GM19099 (cell line): ENCODE measurements around the gene ZNF8.

Experiments
- POLR2A ChIP-seq: IDR thresholded peaks from 3 replicates; pipeline ENCODE4 v1.6.1; 2011; ENCODE audit warnings: low read depth; ENCODE audit not compliant: insufficient read length; ENCODE audit errors: extremely low read depth

The ZNF8 gene

GRCh38 chr19:58318297-58318696 is 39.5 kb downstream of the ZNF8 start:
- no peak for TF ChIP-seq POLR2A

- no peak for TF ChIP-seq POLR2A
Measured at GRCh38 chr19:58319241-58319640, 40.5 kb downstream of the ZNF8 start.

DNA sequence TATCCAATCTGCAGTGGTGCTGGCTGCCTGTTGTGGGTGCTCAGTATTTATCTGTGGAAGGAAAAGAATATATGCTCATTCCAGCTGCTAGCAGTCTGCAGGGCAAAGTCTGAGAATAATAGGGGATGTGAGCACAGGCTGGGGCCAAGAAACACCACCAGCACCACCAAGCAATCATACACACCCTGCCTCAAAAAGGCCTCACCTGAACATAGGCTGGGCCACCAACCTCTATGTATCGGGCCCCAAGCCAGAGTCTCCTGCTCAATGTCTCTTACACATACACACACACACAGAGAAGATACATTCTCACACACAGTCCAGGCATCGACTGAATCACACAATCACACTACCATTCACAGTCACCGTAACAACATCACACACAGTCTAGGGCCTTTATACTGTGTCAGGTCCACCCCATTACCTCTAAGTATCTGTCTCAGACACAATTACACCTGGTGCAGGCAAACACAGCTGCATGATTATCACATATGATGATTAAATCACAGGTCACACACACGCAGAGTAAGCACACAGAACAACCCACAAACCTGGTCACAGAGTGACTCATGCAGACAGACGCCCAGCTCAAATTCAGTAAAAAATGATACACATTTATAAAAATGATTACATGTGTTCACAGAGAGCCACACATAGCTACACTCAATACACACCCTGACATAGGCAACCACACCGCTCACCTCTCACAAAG is 46.7 kb downstream of the ZNF8 start:
- no peak for TF ChIP-seq POLR2A

- no peak for TF ChIP-seq POLR2A
Measured at GRCh38 chr19:58326501-58326913, 47.8 kb downstream of the ZNF8 start.

- peak; percentile 71 for TF ChIP-seq POLR2A
Measured at GRCh38 chr19:58326914-58327726, 48.4 kb downstream of the ZNF8 start, which contains the start of gene ZSCAN22. TSS of gene ZSCAN22 (plus strand) at chr19:58326994. CDS start at chr19:58334803, 7,809 bp downstream.

DNA sequence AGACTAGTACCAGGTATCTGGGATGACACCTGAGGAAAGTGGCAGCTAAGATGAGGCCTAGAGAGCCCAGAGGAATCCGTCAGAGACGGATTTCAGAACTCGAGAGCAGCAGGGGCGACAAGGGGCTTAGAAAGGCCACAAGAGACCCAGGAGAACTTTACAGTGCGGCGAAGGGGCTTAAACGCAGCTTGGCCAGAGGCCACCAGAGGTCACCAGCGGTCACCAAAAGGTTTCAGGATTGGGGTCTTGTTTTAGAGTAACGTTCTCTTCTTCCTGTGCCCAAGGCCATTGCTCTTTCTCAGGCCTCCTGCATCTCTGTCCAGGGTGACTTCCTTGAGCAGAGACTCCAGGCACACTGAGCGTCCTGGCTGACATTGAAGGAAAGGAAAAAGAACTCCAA is 50.2 kb downstream of the ZNF8 start:
- no peak for TF ChIP-seq POLR2A

- no peak for TF ChIP-seq POLR2A
Measured at GRCh38 chr19:58330458-58330857, 51.7 kb downstream of the ZNF8 start.

DNA sequence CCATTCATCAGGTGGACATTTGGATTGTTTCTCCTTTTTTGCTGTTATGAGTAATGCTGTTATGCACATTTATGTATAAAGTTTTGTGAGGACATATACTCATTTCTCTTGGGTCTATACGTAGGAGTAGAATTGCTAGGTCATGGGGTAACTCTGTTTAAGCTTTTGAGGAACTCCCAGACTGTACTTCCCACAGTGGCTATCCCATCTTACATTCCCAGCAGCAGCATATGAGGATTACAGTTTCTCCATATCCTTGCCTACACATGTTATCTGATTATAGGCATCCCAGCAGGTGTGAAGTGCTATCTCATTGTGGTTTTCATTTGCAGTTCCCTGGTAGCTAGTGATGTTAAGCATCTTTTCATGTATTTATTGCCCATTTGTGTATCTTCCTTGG is 53.9 kb downstream of the ZNF8 start:
- TF ChIP-seq POLR2A, result no peak

- TF ChIP-seq POLR2A, result no peak
Measured at GRCh38 chr19:58334691-58335249, 56.0 kb downstream of the ZNF8 start.

DNA sequence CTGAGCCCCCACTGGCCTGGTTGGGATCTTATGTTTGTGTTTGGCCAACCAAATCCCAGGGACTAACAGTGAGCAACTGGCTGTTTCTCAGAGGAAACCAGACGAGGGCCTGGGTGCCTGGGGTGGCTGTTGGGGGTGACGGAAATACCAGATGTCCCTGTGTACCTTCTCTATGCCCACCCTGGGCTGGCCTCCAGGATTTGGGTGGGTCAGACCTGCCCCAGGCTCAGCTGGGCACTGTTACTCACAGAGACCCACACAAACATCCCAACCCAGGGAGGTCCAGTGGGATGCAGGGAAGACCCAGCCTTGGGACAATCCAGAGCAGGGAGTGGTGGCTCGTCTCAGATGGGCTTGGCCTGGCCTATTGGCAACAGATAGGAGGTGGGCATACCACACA is 56.9 kb downstream of the ZNF8 start:
- TF ChIP-seq POLR2A, result no peak

- TF ChIP-seq POLR2A, result no peak
Measured at GRCh38 chr19:58336216-58336615, 57.5 kb downstream of the ZNF8 start.

DNA sequence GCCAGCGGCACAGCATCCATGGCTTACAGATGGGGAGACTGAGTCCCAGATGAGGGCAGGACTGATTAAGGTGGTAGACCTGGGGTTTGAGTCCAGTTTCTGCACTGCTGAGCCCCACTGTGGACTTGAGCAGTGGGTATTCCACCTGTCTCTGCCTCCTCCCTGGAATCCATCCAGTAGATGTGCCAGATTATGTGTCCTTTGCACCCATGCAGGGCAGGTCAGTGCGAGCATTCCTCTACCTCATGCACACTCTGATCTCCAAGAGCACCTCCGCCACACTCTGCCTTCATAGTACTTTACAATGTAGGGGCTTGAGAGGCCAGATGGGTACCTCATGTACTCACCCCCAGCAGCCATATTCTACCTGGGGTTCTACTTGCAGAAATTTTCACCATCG is 58.1 kb downstream of the ZNF8 start:
- no peak for TF ChIP-seq POLR2A

DNA sequence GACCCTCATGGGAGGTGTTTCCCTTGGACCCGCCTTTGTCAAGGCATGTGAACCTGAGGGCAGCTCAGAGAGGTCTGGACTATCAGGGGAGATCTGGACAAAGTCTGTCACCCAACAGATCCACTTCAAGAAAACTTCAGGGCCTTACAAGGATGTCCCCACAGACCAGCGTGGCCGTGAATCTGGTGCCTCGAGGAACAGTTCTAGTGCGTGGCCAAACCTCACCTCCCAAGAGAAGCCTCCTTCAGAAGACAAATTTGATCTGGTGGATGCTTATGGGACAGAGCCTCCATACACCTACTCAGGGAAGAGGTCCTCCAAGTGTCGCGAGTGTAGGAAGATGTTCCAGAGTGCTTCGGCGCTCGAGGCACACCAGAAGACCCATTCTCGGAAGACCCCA is 59.6 kb downstream of the ZNF8 start:
- TF ChIP-seq POLR2A, result no peak

GRCh38 chr19:58338825-58339558 is 60.2 kb downstream of the ZNF8 start:
- no peak for TF ChIP-seq POLR2A

GRCh38 chr19:58345558-58345957 is 66.8 kb downstream of the ZNF8 start:
- TF ChIP-seq POLR2A, result no peak
